HG03457 (cell line): ENCODE measurements around the gene IRAG1.

Experiments
- ATAC-seq: cut with Tn5 transposase; IDR thresholded peaks from one replicate; pipeline ENCODE4 v1.9.1; 2021; ENCODE audit warnings: moderate number of reproducible peaks; ENCODE audit not compliant: unreplicated experiment

The IRAG1 gene

GRCh38 chr11:10693509-10694081 lies at the start of gene IRAG1:
IRAG1 (minus strand) TSS chr11:10693755; CDS start chr11:10693602, 153 bp downstream.
- ATAC-seq: no peak

- ATAC-seq: no peak
Observed at GRCh38 chr11:10742460-10743208, 49.1 kb upstream of the IRAG1 start.

- peak; percentile 90 for ATAC-seq
Observed at GRCh38 chr11:10735481-10736475, 42.2 kb upstream of the IRAG1 start.

GRCh38 chr11:10731064-10731680 lies 37.6 kb upstream of the IRAG1 start:
- no peak for ATAC-seq

GRCh38 chr11:10730151-10730550 lies 36.6 kb upstream of the IRAG1 start:
- ATAC-seq: no peak

- ATAC-seq: no peak
Observed at GRCh38 chr11:10728789-10729472, 35.4 kb upstream of the IRAG1 start.

GRCh38 chr11:10728154-10728553 lies 34.6 kb upstream of the IRAG1 start:
- no peak for ATAC-seq

- ATAC-seq: no peak
Observed at GRCh38 chr11:10727146-10727851, 33.7 kb upstream of the IRAG1 start.

- no peak for ATAC-seq
Observed at GRCh38 chr11:10725907-10726253, 32.3 kb upstream of the IRAG1 start.

- no peak for ATAC-seq
Observed at GRCh38 chr11:10725114-10725906, 31.8 kb upstream of the IRAG1 start.

GRCh38 chr11:10722307-10722706 lies 28.8 kb upstream of the IRAG1 start:
- ATAC-seq: no peak

GRCh38 chr11:10720881-10721376 lies 27.4 kb upstream of the IRAG1 start:
- no peak for ATAC-seq

- no peak for ATAC-seq
Observed at GRCh38 chr11:10719616-10720015, 26.1 kb upstream of the IRAG1 start.

GRCh38 chr11:10716543-10717259 lies 23.1 kb upstream of the IRAG1 start:
- ATAC-seq: no peak

- no peak for ATAC-seq
Observed at GRCh38 chr11:10716122-10716521, 22.6 kb upstream of the IRAG1 start.

- ATAC-seq: no peak
Observed at GRCh38 chr11:10715571-10715970, 22.0 kb upstream of the IRAG1 start.

GRCh38 chr11:10709299-10710086 lies 15.9 kb upstream of the IRAG1 start:
- ATAC-seq: no peak
